SH-SY5Y (cell line): ENCODE results near the gene C14orf119.

ENCODE experiments used
- GATA2 ChIP-seq: IDR thresholded peaks from 2 replicates; pipeline ENCODE4 v1.6.1; 2011; ENCODE audit warnings: mild to moderate bottlenecking, low read depth, low read length
- GATA3 ChIP-seq: IDR thresholded peaks from 2 replicates; pipeline ENCODE4 v1.6.1; 2011; ENCODE audit warnings: low read depth, mild to moderate bottlenecking, low read length, moderate library complexity

DNA sequence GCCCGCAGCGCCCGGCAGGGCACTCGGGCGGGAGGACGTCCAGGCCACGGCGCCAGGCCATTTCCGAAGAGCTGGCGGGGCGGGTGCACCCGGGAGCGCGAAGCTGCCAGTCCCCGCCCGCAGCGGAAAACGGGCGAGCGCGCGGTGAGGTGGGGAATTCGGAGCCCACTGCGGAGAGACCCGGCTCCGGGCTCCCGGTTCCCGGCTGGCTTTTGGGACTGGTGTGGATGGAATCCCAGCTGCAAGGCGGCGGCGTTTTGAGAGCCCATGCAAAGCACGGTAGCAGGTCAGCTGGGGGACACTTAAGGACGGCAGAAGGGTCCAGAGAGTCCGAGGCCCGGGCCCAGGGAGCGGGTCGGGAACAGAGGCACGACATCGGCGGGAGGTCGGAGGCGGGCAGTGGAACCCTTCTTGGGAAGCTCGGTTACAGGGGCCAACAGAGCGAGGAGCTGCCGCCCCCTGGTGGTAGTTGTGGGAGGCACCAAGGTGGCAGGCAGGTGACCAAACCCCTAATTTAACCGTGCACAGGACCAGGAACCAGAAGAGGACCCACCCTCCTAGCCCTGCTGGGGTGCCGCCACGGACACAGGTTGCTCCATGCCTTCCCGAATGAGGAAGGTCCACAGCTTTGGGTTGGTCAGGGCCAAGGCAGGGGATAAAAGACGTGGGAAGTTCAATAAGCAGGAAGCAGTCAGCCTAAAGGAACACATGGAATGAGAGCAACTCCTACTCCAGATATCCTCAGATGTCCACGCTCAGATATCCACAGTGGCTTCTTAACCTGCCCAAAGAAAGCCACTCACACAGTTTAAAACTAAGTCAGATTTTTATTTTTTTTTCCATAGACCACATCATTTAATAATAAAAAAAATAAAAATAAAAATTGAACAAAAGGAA, 37.3 kb upstream of the C14orf119 start:
- TF ChIP-seq GATA3 (no peak), GATA2 (no peak)
